ENCODE results near the gene KLHL5.
"Not testable (repeated sequence)": the region's sequence is repeated elsewhere in the genome, so short reads cannot be mapped to it uniquely, and the experiment has no call there.

KLHL5 gene

DNA sequence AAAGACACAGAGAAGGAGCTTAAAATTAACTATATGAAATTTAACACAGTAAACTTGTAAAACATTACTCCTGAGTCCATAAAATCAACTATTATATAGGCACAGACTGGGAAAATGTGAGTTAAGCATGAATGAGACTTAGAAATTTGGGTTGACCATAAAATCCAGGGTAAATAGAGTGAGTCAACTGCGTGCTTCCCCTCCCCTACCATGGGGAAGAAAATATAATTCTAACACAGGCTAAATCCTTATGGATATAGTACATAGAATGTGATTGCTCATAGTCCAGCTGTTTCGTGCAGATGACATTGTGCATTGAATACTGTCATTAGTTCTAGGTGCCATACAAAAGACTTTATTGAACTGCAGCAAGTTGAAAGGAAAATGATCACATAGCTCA, 42.2 kb downstream of the KLHL5 start:
- DNase-seq: no peak

DNA sequence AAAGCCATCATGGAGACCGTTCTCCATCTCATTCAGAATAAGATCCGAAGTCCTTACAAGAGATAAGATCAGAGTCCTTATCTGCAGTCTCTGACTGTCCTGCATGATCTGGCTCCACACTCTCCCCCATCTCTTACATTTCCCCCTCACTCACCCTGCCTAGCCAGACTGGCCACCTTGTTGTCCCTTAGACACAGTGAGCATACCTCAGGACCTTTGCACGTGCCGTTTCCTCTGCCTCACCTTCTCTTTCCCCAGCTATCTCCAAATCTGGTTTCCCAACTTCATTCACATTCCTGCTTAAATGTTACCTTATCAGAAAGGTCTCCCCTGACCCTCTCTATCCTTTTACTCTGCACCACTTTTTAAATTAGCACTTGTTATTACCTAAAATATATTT, 44.0 kb downstream of the KLHL5 start:
- no peak for DNase-seq

DNA sequence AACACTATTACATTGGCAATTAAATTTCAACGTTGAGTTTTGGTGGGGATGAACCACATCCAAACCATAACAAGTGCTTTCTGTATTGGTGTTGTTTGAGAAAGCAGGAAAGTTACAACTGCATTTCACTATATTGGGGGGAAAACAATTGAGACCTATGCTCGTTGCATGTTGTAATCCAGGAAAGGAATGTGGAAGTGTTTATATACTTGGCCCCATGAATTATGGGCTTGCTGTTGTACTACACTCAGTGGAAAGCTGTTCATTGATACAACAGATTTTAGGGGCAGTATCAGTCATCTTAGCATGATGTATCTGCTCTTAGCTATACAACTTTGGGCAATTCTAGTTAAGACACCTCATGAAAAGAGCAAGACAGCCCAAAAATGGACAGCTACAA, 52.4 kb downstream of the KLHL5 start:
- no peak for DNase-seq

DNA sequence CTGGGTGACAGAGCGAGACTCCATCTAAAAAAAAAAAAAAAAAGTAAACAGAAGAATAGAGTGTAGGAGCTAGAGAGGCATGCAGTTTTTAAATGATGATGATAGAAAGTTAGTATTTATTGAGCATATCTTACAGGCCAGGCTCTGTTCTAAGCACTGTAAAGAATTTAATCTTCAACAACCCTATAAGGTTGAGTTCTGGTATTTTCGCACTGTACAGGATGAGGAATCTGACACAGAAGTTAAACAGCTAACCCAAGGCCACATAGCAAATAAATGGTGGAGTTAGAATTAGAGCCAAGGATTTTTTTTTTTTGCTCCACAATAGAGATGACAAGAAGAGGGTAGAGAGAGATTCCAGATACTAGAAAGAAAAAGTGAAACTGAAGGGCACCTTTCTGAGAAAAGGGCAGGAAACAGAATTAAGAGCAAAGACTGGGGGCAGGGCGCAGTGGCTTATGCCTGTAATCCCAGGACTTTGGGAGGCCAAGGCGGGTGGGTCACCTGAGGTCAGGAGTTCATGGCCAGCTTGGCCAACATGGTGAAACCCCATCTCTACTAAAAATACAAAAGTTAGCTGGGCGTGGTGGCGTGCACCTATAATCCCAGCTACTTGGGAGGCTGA, 56.1 kb downstream of the KLHL5 start:
- no peak for DNase-seq

DNA sequence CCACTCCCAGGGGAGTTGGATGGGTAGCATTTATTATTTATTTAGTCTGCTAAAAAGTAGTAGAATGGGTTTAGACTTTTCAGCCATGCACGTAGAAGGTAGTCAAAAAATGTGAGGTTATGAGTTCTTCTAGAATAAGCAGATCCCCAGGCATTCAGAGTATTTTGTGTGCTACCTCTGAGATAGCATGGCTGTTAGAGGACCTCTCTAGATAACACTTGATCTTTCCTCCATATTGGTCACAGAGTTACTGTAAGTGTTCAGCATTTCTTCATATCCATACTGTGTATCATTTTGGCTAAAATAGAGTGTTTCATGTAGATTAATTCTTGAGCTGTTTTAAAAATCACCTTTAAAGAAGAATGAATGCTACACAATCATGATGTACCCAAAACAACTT, 58.4 kb downstream of the KLHL5 start:
- DNase-seq: no peak

DNA sequence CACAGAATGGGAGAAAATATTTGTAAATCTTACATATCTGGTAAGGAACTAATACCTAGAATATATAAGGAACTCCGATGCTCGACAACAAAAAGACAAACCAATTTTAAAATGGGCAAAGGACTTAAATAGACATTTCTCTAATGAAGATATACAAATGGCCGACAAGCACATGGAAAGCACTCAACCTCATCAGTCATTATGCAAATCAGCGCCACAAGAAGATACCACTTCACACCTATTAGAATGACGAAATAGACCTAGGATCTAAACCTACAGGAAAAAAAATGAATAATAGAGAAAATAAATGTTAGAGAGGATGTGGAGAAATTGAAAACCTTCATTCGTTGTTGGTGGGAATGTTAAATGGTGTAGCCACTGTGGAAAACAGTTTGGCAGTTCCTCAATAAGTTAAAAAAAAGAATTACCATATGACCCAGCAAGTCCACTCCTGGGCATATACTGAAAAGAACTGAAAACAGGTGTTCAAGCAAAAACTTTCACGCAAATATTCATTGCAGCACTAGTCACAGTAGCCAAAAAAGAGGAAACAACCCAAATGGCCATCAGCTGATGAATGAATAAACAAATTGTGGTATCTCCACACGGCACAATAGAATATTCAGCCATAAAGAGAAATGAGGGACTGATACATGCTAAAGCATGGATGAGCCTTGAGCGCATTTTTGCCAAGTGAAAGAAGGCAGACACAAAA, 63.0 kb downstream of the KLHL5 start:
- DNase-seq: no peak

DNA sequence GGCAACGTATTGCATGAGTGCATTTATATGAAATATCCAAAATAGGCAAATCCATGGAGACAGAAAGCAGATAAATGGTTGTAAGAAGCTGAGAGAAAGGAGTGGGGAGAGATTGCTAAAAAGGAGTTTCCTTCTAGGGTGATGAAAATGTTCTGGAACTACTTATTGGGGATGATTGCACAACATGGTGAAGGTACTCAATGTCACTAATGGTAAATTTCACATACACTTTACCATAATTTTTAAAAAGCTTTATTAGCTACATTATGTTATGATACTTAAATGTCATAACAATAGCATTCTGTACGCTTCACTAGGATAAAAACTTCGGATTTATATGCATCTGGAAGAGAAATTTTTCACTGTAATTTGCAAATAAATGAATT, 63.6 kb downstream of the KLHL5 start:
- DNase-seq: no peak

DNA sequence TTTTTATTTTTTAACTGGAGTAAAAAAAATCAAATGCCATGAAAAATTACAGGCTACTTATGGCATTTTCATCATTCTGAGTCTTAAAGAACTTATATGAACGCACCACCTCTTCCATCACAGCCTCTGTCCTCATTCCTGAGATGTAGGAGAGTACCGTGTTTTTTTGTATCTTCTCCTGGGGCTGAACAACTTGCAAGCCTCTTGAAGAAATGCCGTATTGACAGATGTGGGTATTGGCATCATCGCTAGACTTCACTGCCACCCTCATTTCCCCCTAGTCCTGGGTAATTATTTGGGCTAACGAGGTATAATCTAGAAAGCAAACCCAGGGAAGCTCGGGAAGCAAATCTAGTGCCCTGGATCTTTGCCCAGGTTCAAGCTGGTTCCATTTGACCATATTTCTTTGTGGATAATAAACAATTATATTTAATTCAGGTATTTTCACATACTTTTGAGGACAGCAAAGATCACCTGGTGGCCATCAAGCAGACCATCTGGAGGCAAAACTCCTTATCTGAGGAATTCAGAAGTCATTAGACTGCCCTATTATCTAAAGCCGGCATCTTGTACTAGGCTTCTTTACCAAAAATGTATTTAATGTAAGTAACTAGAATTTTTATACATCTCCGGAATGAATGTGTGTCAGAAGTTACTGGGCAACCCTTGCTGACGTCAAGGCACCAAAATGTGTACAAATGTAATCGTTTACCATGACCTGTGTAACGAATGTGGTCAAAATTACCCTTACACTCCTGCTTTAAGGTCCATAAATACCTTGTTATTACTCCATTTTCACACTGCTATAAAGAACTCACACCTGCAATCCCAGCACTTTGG, 64.4 kb downstream of the KLHL5 start:
- no peak for DNase-seq

DNA sequence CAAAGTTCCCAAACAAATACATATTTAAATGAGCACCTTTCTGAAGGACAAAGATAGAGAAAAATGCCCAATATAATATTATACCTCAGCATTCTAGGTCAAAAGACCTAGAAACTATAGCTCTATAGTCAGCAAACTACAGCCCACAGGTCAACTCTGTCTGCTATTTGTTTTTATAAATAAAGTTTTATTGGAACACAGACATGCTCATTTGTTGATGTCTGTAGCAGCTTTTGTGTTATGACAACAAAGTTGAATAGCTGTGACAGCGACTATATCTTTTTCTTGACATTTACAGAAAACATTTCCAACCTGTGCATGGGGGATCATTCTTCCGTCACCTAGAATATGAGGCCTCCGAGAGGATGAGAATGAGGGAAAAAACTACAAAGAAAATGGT, 71.6 kb downstream of the KLHL5 start:
- no peak for DNase-seq

DNA sequence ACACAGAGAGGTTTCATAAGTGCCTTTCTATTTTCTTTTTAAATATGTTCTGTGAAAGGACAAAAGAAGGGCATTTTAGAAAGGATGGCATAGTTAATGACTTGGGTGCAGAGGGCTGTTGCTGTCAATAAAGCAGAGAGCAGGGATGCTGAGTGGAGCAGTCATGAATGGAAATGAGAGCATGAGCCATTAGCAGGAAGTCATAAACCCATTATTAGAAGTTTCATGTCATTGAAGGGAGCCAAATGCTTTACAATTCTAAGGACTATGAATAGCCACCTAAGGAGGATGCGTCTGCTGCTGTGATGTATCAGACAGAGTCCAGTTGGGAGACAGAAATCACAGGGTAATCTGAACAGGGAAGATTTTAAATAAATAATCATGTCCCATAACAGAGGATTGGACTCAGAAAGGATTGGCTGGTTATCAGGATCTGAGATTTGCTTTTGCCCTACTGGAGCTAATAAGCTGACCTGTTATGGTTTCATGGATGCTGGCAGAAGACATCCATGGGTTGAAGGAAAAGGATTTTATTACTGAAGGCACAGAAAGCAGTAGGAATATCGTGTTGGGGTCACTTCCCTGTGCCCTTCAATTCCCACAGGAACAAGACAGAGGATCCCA, 72.8 kb downstream of the KLHL5 start:
- no peak for DNase-seq

DNA sequence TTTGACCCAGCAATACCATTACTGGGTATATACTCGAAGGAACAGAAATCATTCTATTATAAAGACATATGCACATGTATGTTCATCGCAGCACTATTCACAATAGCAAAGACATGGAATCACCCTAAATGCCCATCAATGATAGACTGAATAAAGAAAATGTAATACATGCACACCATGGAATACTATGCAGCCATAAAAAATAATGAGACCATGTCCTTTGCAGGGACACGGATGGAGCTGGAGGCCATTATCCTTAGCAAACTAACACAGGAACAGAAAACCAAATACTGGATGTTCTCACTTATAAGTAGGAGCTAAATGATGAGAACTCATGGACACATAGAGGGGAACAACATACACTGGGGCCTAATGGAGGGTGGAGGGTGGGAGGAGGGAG, 76.2 kb downstream of the KLHL5 start:
- not testable (repeated sequence) for DNase-seq

DNA sequence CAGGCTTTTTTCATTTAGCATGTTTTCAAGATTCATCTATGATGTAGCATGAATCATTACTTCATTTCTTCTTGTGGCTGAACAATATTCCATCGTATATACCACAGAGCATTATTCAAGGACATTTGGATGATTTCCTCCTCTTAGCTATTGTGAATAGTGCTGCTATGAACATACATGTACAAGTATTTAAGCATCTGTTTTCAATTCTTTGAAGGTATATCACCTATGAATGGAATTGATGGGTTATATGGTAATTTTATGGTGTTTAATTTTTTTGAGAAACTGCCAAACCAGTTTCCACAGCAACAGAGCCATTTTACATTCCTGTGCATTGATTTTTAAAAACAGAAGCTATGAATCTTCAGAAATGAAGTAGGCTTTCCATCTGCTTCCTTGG, 84.2 kb downstream of the KLHL5 start:
- no peak for DNase-seq

DNA sequence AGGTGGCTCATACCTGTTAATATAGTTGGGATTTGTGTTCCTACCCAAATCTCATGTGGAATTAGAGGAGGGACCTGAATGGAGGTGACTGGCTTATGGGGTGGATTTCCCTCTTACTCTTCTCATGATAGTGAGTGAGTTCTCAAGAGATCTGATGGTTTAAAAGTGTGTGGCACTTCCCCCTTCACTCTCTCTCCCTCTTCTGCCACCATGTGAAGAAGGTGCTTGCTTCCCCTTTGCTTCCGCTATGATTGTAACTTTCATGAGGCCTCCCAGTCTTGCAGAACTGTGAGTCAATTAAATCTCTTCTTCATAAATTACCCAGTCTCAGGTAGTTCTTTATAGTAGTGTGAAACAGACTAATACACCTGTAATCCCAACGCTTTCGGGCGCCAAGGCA, 92.0 kb downstream of the KLHL5 start:
- DNase-seq: no peak

DNA sequence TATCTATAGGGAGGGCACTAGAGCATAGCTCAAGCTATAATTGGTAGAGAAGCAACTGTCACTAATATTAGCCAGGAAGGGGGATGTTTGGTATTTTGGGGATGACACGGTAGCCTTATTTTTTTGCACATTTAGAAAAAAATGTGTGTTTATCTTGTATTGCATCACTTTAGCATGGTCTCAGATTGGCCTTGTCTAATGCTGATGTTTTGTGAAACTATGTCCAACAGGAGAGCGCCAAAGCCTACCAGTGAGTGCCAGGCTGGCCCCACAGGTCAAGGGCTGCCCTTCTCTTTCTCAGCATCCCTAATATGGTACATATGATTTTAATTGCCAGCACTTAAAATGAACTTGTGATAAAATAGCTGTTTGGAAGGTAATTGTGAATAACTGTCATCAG, 95.5 kb downstream of the KLHL5 start:
- DNase-seq: no peak

DNA sequence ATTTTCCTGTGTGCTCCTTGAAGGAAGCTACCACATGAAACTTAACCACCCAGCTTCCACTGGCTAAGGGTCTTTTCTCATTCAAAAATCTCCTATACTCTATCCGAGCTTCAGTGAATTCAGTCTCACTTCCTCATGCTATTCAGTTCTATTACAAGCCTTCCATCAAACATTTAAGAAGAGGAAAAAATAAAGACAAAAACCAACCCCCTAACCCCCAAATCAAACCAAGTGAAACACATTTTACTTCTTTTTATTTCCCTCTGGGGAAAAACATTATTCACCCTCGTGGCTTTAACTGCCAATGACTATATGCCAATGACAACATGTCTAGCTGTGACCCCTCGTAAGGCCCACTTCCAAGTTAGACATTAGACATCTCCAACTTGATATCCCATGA, 104.1 kb downstream of the KLHL5 start:
- no peak for DNase-seq

DNA sequence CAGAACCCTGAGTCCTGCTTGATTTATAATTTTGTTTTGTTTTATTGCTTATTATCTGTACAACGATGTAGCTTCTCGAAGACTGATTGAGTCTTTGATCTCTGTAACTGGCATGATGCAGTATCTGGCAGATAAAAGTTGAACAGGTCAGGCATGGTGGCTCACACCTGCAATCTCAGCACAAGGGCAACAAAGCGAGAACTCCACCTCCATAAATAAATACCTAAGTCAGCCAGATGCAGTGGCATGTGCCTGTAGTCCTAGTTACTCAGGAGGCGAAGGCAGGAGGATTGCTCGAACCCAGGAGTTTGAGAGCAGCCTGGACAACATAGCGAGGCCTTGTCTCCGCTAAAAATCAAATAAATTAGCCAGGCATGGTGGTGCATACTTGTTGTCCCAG, 104.6 kb downstream of the KLHL5 start:
- DNase-seq: no peak

DNA sequence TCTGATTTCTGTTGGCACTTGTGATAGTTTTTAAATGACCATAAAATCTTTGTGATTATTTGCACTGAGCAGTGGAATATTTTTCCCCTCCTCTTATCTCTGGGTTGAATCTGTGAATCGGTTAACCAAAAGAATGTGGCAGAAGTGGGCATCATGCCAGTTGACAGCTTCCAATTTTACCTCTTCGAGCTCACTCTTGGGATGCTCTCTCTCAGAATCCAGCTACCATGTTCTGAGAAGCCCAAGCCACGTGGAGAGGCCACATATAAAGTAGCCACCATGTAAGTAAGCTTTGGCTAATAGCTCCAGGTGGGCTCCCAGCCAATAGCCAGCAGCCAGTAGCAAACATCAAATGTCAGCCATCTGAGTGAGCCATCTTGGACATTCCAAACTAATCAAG, 107.4 kb downstream of the KLHL5 start:
- no peak for DNase-seq

DNA sequence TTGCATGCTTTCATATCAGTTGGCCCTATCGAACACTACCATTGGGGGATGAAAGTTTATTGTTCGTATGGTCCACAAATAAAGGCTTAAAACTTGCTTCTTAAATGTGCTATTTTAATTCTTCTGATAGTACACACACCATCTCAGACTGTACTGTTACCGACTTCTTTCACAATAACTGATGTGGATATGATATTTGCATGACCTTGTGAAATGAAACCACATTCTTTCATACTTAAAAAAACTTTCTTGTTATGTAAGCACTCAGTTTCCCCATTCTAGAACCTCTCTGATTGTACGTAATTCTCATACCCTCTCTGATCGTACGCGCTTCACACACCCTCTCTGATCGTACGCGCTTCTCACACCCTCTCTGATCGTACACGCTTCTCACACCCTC, 108.3 kb downstream of the KLHL5 start:
- no peak for DNase-seq

Data from SW 1271 (cell line).